ENCODE data around the gene PTGR3.

PTGR3 gene, protein sequence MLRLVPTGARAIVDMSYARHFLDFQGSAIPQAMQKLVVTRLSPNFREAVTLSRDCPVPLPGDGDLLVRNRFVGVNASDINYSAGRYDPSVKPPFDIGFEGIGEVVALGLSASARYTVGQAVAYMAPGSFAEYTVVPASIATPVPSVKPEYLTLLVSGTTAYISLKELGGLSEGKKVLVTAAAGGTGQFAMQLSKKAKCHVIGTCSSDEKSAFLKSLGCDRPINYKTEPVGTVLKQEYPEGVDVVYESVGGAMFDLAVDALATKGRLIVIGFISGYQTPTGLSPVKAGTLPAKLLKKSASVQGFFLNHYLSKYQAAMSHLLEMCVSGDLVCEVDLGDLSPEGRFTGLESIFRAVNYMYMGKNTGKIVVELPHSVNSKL

DNA sequence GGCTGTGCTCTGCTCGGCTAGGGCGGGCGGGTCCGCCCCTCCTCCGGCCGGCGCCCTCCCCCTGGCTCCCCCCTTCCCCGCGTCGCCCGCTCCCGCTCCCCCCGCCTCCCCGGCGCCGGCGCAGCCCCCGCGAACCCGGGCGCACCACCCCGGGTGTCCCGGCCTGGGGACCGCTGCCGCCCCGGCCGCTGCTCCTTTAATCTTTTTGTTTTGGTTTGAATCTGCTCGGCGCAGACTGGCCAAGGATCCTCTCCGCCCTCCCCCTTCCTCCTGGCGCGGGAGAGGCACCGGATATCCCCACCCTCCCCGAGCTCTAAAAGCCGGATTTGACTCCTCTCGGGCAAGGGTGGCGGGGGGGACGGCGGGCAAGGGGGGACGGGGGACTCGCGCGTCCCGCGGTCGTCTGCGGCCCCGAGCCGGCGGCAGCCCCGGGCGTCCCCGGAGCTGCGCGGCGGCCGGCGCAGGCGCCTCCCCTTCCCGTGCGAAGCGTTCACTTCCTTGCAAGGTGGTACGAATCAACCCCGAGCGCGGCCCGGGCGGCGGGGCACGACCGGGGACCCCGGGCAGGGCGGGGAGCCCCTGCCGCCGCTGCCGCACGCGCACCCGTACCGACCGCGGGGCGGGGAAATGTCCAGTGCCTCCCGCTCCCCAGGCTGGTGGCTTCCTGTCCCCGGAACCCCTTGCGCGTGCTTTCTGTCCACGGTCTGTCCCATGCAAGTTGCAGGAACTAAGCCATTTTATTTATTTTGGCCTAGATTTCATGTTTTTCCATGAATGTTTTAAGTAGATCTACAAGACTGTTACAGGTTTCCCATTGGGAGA lies at the start of gene PTGR3:
TSS of gene PTGR3 (minus strand) at position 11 of the 822 bp plus-strand sequence. CDS start 81 bp downstream, outside the sequence.
- DNase-seq (ENCODE audit: low read depth in 2 of 3, low spot score in 1 of 3) = peak; percentile 65 to 73 (median 70)

DNA sequence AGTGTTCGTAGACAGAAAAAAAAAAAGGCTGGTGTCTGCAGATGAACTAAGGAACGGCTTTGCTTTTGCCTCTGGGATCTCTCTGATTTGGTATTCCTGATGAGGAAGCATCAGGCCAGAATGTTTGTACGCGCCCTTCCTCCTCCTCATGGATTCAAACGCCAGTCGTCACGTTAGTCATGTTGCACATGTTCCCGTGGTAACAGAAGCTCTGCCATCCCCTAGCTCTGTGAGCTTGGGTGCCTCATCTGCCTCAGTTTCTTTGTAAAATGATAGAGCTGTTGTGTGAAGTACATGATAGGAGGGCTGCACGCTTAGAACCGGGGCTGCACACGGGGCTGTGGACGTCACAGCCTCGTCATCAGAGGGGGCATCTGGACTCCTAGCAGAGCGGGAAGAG lies 48.7 kb upstream of the PTGR3 start:
- DNase-seq (ENCODE audit: low read depth in 2 of 3, low spot score in 1 of 3) = no peak

DNA sequence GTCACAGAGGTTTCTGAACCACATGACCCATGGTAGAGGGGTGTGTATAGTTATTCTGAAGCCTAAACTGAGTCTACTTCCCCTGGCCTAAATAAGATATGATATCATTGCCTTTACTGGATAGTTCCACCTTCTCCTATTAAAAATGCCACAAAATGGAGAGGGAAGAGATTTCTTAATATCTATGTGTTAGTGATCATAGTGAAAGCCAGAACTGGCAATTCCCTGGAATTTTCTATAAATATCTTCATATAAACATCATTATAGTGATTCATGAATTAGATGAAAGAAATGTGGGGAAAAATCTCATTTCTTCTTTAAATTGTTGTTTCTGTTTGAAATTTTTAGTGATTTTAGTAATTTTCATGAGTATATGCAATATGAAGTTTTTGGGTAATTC lies 47.4 kb upstream of the PTGR3 start:
- DNase-seq (ENCODE audit: low read depth in 2 of 3, low spot score in 1 of 3) = no peak

DNA sequence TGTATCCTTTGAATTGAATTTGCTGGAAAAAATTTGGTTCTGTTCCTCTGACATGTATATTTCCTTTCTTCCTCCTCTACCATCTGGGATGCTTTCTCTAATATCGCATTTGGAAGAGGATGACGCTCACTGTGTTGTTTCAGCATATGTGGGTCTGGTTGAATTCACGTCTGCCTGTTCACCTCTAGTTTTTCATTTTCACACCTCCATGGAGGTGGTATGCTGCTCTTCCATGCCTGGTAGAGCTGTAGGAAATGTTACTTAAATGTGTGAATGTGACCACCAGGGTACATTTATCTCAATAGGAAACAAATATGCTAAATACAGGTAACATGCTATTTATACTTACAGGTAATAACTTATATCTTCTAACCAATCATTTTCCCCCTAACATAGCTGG lies 46.2 kb upstream of the PTGR3 start:
- DNase-seq (ENCODE audit: low read depth in 2 of 3, low spot score in 1 of 3) = no peak

DNA sequence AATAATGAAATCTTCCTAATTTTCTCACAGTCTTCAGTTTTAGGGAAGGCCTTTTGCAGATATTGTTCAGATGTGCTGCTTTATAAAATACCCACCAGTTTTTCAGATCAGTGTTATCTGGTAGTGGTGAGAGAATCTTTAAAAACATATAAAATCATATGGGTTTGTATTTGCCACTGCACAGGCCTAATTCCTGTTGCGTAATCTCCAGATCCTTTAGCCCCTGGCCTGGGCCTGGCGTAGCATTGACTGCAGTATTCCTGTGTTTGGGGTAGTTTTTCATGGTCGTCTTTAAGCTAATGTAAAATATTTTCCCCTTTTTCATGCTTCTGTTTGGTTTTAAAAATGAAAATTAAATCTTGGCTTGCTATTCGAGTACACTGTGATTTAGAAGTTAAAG lies 44.8 kb upstream of the PTGR3 start:
- DNase-seq (ENCODE audit: low read depth in 2 of 3, low spot score in 1 of 3) = no peak

DNA sequence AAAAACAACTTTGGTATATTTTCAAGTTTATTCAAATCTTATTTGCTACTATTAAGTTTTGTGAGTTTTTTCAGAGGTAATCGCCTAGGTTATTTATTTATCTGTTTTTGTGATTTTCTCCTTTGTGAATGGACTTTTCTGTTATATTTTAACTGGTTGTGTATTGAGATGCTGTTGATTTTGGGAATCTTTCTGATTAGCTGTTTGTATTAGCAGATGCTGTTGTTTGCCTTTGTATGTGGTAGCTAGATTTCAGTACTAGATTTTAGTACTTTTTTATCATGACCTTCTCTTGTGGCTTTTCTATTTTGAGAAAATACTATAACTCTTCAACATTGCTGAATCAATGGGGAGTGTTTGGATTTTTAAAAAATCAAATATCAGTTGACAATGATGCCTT lies 44.1 kb upstream of the PTGR3 start:
- no peak for DNase-seq (ENCODE audit: low read depth in 2 of 3, low spot score in 1 of 3)

DNA sequence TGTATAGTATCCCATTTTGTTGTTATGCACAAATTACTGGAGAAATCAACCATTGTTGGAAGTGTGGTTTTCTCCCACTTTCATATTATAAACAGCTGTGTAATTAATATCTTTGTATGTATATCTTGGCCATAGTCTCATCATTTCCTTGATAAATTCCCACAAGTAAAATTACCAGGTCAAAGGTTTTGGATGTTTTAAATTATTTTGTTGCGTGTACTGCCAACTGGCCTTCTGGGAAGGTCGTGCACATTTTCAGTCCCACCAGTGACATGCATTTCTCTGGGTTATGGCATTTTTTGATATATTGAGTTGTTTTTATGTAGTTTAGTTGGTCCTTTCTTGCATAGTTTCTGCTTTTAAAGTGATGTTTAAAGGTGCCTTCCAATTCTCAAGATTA lies 43.2 kb upstream of the PTGR3 start:
- DNase-seq (ENCODE audit: low read depth in 2 of 3, low spot score in 1 of 3) = no peak

DNA sequence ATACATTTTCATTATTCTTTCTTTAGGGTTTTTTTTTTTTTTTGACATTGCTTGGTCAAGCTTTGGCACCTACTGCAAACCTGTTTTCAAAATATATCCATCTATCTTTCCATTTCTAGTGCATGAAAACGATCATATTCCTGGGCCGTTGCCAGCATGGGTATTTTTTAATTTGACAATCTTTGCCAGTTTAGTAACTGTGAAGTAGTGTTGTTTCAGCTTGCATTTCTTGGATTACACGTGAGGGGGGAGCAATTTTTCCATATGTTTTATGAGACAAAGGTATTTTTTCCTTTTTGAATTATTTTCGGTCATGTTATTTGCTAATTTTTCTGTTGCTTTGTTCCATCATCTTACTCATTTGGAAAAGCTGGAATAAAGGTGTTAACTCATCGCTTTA lies 42.5 kb upstream of the PTGR3 start:
- DNase-seq (ENCODE audit: low read depth in 2 of 3, low spot score in 1 of 3) = no peak

DNA sequence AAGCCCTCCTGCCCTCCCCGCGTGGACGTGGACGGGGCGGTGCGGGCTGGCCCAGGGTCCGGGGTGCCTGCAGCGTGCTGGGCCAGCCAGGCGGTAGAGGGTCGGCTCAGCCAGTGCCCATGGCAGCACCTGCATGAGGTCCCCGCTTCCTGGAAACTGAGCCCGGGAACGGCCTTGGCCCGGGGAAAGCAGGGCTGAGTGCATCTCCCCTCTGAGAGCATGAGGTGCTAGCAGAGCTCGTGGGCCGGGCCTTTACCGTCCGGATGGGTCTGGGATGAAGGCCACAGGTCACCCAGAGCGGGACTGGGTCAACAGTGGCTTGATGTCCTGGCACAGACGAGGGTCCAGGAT lies 41.5 kb upstream of the PTGR3 start:
- no peak for DNase-seq (ENCODE audit: low read depth in 2 of 3, low spot score in 1 of 3)

DNA sequence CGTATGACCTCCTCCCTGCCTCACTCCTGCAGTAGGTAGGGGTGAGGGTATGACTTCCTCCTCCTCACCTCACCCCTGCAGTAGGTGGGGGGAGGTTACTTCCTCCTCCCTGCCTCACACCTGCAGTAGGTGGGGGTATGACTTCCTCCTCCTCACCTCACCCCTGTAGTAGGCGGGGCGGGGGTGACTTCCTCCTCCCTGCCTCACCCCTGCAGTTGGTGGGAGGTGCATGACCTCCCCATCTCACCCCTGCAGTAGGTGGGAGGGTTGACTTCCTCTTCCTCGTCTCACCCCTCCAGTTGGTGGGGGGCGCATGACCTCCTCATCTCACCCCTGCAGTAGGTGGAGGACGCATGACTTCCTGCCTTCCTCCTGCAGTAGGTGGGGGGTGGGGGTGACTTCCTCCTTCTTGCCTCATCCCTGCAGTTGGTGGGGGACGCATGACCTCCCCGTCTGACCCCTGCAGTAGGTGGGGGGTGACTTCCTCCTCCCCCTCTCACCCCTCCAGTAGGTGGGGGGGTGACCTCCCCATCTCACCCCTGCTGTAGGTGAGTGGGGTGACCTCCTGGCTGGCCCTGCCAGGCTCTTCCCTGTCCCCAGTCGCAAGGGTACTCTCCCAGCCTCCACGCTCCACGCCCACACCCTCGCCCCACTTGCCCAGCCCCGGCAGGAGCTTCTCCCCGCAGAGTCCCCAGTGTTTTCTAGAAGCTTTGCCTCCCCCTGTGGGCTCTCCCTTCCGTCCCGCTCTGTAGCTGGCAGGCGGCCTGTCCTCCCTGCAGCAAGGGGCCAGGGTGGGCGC lies 40.9 kb upstream of the PTGR3 start:
- DNase-seq (ENCODE audit: low read depth in 2 of 3, low spot score in 1 of 3) = no peak

DNA sequence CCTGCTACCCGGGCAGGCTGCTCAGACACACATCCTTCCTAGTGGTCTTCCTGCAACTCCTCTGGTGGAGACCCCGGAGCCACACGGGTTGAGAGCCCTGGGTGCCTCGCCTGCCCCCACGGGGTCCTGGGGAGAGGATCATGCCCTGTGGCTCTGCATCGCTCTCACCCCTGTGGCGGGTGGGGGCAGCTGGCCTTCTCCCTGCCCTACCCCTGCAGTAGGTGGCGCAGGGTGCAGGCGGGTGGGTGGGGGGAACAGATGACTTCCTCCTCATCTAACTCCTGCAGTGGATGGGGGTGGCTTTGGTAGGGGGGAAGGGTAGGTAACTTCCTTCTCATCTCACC lies 40.2 kb upstream of the PTGR3 start:
- no peak for DNase-seq (ENCODE audit: low read depth in 2 of 3, low spot score in 1 of 3)

DNA sequence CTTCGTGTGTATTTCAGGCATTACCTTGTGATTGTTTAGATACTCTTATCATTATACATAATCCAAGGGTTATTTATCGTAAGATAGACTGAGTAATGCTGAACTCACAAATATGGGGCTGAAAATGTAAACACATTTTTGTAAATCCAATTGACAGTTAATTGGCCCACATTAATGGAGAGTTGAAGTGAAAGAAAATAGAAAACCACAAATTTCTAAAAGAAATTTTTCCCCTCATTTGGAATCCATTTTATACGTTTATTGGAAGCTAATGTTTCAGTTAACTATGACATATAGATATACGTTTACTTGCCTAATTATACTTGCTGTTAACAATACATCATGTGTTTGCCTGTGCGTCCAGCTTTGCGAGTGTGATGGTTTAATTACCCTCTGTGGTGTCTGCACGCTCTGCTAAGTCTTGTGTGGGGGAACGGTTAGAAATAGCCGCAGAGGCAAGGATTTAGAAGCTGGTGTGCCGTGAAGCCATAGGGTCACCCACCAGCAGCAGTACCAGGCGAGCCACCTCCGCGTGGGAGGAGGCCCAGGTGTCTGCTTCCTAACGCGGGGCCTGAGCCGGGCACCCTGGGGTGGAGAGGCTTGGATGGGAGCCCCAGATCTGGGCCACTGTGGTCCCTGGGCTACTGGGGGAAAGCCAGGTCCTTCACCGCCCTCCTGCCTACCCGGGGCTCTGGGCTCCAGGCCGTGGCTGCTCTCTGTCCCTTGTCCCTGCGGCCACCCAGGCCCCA lies 39.7 kb upstream of the PTGR3 start:
- DNase-seq (ENCODE audit: low read depth in 2 of 3, low spot score in 1 of 3) = no peak

DNA sequence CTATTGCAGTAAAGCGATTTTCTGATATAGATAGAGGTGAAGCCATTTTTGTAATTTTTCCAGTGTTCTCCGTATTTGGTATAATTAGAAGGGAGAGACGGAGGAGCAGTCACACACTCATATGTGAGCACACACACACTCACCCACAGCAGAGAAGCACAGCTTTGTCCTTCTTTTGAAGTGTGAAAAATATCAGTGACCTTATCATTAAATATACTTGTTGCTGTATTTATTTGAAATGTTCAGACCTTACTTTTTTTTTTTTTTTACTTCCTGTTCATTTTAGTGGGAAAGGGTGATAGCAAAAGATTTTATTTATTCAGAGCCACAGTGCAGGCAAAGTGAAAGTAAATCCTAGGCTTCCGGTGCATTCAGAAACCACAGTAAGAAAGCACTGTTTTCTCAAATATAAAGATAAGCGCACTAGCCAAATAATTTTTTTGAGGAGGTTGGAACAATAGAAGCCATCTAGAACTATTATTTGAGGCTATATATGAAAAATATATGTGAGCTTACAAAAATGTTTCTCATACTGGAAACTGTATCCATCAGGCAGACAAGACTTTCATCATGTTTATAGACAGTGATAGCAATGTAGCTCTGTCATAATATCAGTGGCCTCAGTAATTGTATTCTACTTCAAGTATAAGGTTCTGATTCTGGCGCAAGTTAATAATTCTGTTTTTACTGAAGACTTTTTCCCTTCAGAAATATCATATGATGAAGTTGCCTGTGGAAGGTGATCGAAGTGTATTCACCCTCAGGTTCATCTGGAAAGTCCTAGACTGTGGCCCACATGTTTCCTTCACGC lies 38.9 kb upstream of the PTGR3 start:
- DNase-seq (ENCODE audit: low read depth in 2 of 3, low spot score in 1 of 3) = no peak

DNA sequence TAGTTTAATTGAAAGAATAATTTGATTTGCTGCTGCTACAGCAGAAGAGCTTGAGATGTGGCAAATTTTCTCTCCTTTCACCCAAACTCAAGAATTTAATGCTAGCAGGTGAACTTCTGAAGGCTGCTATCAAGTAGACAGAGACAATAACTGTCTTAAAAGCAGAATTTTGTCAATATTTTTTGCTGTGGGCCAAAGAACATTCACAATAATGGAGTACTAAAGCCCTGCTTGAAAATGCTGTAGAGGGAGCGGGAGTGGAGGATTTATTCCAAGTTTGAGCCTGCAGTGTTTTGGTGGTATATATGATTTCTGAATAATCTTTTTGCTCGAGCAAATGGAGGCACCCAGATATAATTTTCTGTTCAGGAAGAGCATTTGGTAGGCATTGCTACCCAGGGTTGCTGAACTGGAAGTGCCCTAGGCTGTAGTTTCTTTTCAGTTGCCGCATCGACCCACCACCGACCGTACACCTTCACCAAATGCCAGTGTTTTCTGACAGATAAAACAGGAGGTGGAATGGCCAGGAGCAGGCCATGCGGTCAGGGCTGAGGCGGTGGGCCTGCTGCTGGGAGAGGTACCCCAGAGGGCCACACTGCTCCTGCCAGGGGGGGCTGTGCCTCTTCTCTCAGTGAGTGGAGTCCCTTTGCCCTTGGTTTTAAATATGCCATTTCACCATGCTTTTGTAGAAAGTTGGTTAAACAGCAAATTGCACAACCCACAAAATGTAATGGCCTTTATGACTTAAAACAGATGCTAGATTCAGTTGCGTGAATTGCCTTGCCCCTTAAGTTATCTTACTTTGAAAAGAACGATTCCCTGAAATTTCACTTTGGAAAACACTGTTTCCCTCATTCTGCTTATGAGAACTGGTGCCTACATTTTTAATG lies 38.0 kb upstream of the PTGR3 start:
- DNase-seq (ENCODE audit: low read depth in 2 of 3, low spot score in 1 of 3) = no peak

DNA sequence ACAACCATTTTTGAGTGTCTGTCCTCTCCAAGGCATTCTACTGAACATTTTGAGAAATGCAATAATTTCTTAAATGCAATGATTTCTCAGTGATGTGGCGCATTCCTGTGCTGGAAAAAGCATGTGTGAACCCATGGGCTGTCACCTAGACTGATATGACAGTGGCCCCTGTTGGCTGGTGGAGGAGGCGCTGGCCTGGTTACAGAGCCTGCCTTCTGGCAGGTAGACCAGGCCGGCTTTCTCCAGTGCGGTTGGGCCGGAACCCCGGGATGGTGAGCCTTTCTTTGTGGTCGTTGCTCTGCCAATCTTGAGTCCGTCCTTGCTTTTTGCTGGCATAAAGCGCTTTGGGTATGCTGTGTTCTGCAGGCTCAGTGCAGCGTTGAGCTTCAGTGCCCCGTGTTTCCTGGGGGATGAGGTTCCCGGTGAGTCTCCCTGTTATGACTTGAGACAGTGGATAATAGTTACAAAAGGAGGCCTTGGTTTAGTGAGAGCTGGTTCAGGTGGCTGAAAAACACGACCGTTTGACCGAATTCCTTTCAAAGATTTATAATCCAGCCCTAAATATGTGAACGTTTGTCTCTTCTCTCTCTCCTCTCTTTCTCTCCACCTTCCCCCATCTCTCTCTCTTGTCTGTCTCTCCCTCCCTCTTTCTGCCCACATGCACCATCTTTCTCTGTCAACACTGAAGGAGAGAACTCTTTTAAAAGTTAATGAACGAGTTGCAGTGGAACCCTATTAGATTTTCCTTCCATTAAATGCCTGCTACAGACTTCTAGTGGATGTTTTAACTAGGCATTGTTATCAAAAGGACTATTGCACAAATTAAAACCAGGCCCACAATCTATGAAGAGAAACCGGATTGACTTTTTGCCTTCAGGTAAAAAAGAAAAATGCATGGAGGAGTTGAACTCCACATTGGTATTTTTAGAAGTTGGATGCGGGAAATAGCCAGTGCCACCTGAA lies 35.7 kb upstream of the PTGR3 start:
- no peak for DNase-seq (ENCODE audit: low read depth in 2 of 3, low spot score in 1 of 3)

DNA sequence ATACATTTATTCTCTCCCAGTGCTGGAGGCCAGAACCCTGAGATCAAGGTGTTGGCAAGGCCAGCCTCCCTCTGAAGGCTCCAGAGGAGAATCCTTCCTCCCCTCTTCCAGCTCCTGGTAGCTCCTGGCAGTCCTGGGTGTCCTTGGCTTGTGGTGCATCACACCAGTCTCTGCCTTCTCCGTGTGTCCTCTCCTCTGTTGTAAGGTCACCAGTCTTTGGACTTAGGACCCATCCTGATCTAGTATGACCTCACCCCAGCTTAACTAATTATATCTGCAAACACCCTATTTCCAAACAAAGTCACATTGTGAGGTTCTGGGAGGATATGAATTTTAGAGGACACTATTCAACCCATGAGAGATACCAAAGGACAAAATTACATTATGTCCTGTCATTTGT lies 32.8 kb upstream of the PTGR3 start:
- no peak for DNase-seq (ENCODE audit: low read depth in 2 of 3, low spot score in 1 of 3)

DNA sequence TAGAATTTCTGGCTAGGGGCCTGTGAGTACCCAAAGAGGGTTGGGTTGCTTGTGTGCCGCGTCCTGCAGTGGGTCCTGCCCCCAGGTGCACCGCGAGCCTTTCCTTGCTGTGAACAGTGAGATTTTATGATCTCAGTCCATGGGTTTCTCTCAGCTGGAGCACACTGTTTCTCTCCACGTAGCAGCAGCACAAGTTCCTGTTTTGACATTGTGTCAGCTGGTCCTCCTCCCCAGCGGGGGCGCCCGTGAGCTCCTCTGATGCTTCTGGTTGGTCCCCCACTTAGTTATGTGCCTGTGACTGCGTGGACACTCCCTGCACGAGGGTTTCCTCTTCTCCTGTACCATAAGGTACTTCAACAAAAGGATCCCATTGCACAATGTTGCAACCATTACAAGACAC lies 31.5 kb upstream of the PTGR3 start:
- no peak for DNase-seq (ENCODE audit: low read depth in 2 of 3, low spot score in 1 of 3)

DNA sequence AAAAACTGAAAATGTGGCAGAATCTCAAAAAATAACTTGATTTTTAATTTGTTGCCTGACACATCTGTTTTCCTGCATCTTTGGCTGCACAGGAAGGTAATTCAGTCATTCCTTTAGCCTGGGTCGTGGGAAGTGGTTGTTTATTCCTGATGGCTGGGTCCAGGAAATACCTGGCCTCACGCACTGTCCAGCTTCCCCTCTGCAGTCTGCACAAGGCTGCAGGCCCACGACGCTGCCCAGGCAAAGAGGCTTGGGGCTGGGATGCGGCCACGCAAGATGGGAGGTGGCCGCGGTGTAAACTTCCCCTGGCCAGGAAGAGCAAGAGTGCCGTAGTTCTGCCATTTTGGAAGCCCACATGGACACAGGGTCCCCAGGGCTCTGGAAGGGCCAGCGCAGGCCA lies 29.8 kb upstream of the PTGR3 start:
- no peak for DNase-seq (ENCODE audit: low read depth in 2 of 3, low spot score in 1 of 3)

Data from stimulated activated CD4-positive, alpha-beta T cell treated with anti-CD3 and anti-CD28 coated beads, Interleukin-12 subunit alpha, Interleukin-12 subunit beta, amount 100 ng/mL, for 48 hours (primary cell).